22Rv1 (cell line): ENCODE measurements around the gene HIVEP3.

Source experiments
- ZFX ChIP-seq: fragments of 450-650 bp; IDR thresholded peaks from 2 replicates; pipeline ENCODE4 v1.6.1; 2017; ENCODE audit warnings: antibody characterized with exemption, borderline replicate concordance
- TF ChIP-seq, protein P1 (sequence below): fragments of 450-650 bp; IDR thresholded peaks from 2 replicates; pipeline ENCODE4 v1.5.1; 2017; ENCODE audit warnings: mild to moderate bottlenecking

- TF ChIP-seq, protein P1, sequence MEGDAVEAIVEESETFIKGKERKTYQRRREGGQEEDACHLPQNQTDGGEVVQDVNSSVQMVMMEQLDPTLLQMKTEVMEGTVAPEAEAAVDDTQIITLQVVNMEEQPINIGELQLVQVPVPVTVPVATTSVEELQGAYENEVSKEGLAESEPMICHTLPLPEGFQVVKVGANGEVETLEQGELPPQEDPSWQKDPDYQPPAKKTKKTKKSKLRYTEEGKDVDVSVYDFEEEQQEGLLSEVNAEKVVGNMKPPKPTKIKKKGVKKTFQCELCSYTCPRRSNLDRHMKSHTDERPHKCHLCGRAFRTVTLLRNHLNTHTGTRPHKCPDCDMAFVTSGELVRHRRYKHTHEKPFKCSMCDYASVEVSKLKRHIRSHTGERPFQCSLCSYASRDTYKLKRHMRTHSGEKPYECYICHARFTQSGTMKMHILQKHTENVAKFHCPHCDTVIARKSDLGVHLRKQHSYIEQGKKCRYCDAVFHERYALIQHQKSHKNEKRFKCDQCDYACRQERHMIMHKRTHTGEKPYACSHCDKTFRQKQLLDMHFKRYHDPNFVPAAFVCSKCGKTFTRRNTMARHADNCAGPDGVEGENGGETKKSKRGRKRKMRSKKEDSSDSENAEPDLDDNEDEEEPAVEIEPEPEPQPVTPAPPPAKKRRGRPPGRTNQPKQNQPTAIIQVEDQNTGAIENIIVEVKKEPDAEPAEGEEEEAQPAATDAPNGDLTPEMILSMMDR, result no peak
- no peak for TF ChIP-seq ZFX
Observed at GRCh38 chr1:41719590-41719989, 199.1 kb downstream of the HIVEP3 start.
